ENCODE results near the gene APEH.

The APEH gene

DNA sequence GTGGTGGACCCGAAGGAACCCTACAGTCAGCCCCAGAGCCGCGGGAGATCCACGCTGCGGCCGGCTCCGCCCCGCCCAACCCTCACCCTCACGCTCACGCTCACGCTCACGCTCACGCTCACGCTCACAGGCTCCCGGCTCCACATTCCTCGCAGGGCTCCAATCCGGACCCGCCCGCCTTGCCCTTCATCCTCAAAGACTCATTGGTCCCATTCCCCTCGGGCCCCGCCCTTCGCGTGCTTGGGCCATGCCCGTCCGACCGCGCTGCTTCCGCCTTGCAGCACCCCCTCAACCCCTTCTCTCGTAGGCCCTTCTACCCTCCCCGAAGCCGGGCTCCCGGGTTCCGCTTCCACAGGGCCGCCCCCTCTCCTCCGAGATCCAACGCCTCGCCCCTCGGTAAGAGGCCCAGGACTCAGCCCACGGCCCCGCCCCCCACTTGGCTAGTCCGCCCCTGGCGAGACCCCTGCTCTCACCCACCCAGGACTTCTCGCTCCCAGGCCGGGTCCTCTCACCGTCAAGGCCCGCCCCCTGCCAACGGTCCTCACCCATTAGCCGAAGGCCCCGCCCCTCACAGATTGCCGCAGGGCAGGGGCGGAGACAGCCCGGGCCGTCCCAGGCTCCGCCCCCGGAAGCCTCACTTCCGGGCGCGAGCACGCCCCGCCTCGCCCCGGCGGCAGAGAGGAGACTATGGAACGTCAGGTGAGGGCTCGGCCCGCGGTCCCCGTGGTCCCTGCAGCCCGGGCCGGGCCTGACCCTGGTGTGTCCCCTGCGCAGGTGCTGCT is at the start of gene APEH:
Gene APEH (plus strand): TSS at position 637 of the 782 bp plus-strand sequence. CDS start 51 bp downstream, at position 688.
- DNase-seq: peak; percentile 98

DNA sequence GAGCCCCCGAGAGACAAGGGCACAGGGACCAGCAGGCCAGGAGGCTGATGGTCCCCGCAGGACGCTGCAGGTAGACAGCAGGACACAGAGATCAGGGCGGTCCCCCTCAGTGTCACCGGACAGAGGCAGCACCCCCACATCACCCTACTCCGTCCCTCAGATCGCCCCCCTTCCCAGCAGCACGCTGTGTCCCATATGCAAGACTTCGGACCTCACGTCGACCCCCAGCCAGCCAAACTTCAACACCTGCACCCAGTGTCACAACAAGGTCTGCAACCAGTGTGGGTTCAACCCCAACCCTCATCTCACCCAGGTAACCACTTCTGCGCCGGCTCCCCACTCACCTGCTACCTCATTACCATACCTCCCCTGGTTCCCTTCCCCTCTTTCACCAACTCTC is 49.1 kb upstream of the APEH start:
- DNase-seq: no peak

DNA sequence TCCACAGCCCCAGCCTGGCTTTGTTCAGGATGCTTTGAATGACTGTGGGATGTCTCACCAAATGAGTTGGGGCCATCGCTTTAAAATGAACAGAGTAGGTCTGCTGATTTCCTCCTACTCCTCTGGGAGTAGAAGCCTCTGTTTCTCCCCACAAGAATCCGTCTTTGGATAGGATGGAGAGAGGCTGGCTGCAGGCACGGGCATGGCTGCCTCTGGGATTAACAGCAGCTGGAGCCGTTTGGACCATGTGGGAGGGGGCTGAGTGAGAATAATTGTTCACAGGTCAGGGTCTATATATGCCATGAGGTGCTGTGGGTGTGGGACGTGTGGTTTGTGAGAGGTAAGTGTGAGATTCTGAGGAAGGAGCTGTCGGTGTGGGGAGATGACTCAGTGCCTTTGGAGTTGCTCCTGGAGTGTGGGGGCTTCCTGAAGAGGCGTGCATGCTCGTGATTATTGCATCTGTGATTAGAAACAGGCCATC is 48.0 kb upstream of the APEH start:
- DNase-seq: no peak

DNA sequence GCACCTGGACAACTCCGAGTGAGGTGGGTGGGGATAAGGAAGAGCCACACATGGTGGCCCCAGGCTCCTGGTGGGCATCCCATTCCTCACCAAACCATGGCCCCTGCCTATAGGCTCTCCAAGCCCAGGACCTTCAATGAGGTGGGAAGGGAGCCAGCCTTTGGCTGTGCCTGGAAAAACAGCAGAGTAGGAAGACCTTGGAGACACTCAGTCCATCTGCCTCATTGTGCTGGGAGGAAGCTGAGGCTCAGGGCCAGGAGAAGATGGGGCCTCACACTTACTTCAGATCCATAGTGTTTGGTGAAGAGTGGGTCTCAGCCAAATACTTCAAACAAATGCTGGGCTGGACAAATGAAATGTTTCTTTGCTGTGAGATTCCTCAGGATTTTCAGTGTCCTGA is 47.4 kb upstream of the APEH start:
- DNase-seq: no peak

DNA sequence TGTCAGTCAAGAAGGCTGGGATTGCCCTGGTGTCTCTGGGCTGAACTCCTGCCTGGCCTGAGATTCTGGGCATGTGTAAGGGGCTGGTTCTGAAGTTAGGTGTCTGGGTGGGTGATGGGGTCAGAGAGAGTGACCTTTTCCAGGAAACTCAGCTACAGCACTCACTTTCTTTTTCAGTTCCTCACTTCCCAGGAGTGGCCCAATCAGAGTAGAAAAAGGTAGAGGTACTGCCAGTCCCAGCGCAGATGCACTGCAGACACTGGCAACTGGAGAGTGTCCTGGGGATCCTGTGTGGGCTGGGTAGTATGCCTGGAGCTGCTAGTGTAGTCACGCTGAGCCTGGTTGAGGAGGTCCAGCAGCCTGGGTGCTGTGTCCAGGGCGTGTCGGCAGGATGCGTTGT is 46.5 kb upstream of the APEH start:
- DNase-seq: no peak

DNA sequence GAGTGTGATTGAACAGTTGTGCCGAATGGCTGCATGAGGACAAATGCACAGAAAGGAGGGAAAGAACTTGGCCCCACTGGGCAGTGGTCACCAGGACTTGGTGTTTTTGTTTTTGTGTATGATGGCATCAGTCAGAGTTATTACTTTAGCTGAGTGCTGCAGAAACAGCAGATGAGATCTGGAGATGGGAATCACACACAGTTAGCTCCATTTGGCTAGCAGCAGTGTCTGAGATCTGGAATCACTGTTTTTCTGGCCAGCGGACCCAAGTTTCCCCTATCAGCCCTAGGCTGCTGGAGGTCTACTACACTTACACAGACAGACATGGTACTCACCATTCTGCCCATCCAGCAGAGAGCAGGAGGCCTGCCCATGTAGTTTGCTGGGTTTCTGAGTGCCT is 45.9 kb upstream of the APEH start:
- no peak for DNase-seq

DNA sequence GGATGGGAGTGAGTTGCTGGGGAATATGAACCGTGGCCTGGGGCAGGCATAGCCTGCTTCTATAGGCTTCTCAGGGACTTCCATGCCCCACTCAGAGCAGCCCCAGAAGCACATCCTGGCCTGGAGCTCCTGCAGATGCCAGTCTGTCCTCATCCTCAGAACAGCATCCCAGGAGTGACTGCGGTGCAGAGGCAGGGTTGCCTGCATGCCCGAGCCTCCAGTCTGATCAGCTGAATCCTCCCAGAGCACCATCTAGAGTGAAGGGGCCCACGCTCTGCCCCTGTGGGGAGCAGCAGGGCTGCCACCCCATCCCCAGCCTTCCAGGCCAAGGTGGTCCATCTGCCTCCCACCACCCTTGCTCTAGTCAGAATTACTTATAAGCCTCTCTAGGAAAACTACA is 44.7 kb upstream of the APEH start:
- DNase-seq: no peak

DNA sequence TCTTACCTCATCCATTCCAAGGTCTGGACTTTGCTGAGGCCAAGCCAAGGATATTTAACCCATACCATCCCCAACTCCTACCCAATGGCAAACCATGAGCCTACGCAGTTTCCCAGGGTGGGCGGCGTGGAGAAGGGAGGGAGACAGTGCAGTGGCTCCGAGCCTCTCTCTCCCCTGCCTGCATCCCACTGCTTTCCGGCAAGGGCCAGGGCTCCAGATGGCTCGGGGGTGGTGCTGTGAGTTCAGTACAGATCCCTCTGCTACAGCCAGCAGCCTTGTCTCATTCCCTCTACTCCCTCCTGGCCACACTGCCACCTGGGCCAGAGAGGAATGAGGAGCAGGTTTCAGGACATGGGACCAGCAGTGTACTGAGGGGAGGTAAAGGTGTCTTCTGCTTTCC is 44.3 kb upstream of the APEH start:
- DNase-seq: no peak

DNA sequence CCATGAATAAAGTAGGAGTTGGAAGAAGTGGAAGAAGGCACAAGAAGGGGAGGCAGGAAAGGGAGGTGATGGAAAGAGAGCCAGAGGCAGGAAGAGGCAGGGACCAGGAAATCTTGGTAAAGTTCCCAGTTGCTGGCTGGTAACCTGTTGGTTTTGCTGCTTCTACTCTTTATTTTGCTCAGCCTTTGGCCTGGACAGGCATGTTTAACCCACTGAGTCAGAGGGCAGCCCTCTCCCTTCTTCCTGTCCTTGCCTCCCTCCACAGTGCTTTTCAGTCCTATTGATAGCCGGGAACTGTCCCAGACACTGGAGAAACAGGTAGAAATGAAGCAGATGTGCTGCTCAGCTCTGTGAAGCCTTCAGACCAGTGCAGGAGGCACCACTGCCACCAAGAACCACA is 43.4 kb upstream of the APEH start:
- no peak for DNase-seq

DNA sequence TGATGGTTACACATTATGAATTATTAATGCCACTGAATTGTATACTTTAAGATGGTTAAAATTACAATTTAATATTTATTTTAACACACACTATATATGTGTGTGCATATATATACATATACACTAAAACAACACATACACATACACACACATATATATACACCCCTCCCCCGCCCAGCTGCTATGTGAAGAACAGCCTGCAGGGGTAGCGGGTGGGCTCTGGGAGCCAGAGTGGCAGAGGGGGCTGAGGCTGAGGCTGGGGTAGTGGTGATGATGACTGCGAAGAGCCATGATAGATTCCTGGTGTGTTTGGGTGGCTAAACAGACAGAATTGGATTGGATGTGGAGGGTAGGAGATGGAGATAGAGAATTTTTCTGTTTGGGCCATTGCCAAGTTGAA is 39.4 kb upstream of the APEH start:
- DNase-seq: no peak

DNA sequence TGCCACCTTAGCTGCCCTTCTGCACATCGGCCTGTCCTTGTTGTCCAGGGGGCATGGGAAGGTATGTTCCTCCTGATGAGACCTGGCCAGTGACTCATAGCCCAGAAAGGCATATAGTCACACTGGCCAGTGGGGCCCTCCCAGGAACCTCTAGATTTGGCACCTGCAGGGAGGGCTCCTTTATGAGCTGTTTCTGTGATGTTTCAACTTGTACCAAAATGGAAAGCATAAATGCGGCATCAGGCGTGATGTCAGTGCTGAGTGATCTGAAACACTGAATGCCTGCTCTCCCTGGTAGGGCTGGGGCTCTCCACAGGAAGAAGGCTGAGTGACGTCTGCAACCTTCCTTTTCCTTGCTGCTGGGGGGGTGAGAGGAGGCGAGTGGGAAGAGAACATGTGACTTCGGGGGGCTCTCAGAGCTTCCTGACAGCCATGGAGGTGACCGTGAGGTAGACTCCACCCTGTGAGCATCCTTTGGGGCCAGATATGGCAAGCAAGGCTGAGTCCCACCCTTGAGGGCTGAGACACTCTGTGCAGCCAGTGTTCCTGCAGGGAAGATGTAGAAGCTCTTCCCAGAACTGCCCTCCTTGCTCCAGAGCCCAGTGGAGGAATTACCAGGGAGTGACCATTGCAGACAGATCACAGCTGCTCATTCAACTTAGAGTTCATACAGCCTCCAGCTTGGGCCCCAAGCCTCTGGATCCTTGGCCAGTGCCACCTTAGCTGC is 37.1 kb upstream of the APEH start:
- DNase-seq: no peak

DNA sequence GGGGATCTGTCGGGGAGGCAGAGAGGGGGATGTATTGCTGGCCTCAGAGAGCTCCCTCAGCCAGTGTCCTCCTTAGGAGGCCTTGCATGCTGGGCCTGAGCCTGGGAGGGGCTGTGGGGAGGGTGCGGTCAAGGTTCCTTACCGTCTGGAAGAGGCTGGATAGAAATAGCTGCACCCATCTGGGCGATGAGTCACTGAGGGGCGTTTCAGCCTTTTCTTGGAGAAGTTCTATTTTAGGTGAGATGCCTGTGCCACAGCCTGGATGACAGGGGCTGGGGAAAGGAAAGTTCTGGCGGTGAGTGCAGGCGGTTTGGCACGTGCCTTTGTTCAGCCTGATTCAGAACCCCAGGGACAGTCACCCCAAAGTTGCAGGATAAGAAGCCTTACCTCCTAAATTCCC is 35.7 kb upstream of the APEH start:
- no peak for DNase-seq

DNA sequence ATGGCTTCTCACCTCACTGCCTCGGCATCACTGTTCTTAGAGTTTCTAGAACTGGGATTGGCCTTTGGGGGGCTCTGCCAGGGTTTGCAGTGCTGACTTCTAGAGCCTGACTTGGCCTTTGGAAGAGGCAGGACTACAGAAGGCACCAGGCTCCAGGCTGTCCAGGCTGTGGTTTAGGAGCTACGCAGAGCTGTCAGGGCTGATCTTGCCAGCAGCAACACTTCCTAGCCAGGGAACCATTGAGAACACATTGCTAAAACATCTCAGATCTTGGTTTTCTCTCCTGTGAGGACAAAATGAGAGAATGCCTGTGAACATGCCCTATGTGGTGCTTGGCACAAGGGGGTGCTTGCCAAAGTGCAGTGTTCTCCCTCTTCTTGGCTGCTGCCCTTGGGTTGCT is 34.6 kb upstream of the APEH start:
- no peak for DNase-seq

DNA sequence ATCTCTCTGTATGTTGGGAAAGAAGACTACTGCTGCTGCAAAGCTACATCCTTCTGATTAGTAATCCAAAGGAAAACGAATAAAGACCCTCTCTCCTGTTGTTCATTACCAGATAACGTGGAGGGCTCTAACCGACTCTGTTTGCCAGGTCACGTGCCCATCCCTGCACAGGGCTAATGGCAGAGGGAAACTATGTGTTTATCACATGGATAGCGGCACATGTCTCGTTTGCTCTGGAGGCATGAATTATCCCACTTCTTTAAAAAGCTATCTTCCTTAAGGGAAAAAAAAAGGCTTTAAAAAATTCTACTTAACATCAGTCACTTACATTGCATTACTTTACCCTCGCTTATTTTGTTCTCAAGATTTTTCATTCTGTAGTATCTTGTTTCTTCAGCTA is 32.9 kb upstream of the APEH start:
- no peak for DNase-seq

DNA sequence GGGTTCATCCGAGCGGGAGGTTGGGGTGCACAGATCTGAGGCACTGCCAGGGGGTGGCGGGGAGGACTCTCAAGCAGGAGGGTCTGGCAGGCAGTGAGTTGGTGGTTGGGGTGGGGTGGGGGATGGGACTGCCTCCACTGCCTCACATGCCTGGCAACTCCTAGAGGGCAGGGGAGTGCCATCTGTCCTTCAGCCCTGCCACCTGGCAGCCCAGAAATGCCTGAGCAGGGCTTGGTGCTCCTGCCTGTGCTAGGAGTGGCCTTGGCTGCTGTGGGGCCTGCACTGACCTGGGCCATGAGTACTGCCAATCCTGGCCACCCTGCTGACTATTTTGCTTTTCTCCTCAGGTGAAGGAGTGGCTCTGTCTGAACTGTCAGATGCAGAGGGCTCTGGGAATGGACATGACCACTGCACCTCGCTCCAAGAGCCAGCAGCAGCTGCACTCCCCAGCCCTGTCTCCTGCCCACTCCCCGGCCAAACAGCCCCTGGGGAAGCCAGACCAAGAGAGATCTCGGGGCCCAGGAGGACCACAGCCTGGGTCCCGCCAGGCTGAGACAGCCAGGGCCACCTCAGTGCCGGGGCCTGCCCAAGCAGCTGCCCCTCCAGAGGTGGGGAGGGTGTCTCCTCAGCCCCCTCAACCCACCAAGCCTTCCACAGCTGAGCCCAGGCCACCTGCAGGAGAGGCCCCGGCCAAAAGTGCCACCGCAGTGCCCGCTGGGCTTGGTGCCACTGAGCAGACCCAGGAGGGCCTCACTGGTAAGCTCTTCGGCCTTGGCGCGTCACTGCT is 32.0 kb upstream of the APEH start:
- no peak for DNase-seq

DNA sequence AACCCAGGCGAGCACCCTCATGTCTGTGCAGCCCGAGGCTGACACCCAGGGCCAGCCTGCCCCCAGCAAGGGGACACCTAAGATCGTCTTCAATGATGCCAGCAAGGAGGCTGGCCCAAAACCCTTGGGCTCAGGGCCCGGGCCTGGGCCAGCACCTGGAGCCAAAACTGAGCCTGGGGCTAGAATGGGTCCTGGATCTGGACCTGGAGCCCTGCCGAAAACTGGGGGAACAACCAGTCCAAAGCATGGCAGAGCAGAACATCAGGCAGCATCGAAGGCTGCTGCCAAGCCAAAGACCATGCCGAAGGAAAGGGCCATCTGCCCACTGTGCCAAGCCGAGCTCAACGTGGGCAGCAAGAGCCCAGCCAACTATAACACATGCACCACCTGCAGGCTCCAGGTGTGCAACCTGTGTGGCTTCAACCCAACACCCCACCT is 31.4 kb upstream of the APEH start:
- DNase-seq: no peak

DNA sequence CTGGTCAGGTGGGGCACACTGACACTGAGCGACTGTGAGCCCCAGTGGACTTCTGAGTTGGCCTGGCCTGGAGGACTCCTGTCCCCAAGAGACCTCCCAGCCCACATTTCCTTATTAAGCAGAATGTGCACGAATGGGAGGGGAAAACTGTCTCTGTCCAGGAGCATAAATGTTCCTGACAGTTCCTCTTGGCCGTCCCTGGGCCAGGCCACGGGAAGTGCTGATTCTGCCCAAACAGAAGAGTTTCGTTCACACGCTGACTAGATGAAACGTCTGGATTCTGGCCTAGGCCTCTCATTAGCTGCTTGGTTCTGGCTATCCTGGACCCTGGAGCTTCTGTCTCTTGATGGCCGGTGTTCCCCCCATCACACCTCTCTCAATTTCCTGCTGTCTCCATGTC is 29.5 kb upstream of the APEH start:
- no peak for DNase-seq

DNA sequence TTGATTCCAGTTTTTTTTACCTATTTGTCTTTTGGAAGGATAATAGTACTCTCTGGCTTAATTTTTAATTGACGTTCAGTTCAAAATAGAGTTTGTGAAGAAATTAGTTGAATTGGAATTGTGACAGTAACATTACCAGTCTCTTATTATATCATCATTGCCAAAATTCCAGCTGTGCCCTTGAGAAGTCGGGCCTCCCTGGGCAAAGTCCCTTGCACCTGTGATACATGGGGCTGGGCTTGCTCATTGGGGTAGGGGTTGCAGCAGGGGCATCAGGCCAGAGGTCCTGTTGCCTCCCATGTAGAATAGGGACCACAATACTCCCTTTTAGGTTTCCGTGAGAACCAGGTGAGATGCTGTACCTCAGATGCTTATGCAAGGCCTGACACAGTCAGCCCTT is 27.9 kb upstream of the APEH start:
- DNase-seq: no peak

DNA sequence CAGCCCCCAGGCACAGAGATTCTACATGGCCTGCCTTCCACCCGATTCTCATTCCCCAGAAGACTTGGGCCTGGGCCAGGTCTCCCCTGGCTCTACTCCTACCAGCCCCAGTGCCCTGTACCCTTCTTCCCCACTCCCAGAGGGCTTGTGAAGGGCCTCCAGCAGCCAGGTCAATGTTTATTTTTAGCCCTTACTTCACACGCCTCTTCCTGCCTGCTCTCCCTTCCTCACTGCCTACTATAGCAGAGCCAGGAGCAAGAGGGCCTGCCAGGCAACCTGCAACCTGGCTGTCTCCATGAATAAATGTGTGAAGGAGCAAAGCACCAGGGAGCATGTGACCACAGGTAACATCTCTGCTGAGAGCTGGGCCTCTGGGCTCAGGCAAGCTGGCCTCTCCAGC is 26.4 kb upstream of the APEH start:
- DNase-seq: no peak

DNA sequence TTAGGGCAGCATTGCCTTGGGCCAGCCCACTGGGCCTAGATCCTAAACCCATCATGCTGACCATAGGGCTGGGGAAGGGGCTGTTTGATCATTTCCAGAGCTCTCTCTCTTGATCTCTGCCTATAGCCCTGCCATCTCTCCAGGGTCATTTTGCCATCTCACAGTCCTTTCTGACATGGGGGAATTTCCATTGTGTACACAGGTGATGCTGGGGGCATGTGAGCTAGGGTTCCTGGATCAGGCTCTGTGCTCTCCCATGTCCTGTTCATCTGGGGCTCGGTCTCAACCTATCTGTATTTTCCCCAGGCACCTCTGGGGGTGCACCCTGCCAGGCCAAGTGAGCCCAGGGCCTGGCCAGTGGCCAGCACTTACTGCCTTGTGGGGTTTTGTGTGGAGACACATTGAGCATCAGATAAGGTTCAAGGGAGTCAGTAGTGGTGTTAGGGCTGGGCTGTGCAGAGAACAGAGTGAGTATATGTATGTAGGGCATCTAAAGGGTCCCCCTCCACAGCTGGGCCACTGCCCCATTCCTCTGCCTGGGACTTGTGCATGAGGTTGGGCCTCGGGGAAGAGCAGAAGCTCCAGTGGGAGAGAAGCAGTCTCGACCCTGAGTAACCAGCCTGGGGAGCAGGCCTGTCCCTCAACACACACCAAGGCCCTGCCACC is 25.7 kb upstream of the APEH start:
- no peak for DNase-seq

DNA sequence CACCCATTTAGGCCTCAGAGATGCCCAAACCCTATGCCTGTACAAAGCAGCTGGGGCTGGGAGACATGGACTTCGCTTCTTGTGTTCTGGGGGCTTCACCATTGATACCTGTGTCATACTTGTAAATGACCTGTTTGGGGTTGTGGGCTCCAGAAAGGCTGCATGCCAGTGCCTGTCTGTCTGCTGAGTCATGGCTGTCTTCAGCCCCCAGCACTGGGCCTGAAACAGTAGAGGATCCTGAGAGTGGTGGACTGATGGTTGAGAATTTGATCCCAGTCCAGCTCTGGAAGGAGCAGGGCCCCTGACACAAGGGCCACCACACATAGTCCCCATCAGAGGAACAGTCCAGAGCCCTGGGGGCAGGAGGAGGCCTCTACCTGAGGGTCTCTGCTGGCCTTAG is 24.6 kb upstream of the APEH start:
- DNase-seq: no peak

DNA sequence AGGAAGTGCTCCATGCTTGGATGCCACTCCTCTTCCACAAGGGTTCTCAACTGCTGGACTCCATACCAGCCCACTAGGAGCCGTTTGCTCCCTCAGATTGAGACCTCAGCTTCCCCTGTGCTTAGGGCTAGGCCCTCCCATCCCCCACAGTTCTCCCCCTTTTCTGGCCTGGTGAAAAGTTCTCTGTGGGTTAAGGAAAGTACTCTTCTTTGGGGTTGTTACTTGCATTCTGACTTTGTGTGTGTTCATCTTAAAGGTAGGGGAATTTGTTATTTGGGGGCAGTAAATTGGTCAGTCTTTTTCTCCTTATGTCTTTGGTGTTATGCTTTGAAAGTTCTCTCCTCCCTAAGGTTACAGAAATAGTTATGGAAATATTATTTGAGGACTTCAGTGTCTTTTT is 24.0 kb upstream of the APEH start:
- no peak for DNase-seq

DNA sequence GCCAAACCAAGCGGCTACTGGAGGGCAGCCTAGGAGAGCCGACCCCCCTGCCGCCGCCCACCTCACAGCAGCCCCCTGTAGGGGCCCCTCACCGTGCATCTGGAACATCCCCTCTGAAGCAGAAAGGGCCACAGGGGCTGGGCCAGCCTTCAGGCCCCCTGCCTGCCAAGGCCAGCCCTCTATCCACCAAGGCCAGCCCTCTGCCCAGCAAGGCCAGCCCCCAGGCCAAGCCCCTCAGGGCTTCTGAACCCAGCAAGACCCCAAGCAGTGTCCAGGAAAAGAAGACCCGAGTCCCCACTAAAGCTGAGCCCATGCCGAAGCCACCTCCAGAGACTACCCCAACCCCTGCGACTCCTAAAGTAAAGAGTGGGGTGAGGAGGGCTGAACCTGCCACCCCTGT is 23.5 kb upstream of the APEH start:
- no peak for DNase-seq

Data from stimulated activated CD4-positive, alpha-beta T cell treated with anti-CD3 and anti-CD28 coated beads, Interleukin-4, amount 100 ng/mL, for 24 hours (primary cell).